OCI-LY3 (cell line): ENCODE results near the gene RNF121.
A peak's percentile ranks its signal among the peaks of the same experiment; 100 is the strongest.

ENCODE experiments used
- H2AFZ ChIP-seq: fragments of 200-600, 300-600 bp; shearing (Covaris generic); 2 replicates; pipeline ENCODE4 v1.6.0; 2014; ENCODE audit warnings: antibody characterized with exemption, low read depth, low read length
- H3K27ac ChIP-seq: fragments of 200-600, 300-600 bp; sonication (generic); 2 replicates; pipeline ENCODE4 v1.5.1; 2014; ENCODE audit warnings: mild to moderate bottlenecking, low read length, moderate library complexity, mixed read lengths
- H3K27me3 ChIP-seq: fragments of 200-600, 300-600 bp; sonication (generic); 2 replicates; pipeline ENCODE4 v1.6.1; 2014; ENCODE audit warnings: low read depth, low read length, mixed read lengths
- H3K36me3 ChIP-seq: fragments of 200-600, 300-600 bp; sonication (generic); replicated peaks from 2 replicates; pipeline ENCODE3; 2014; ENCODE audit warnings: low read depth, low read length, mixed read lengths
- H3K4me1 ChIP-seq: fragments of 300-600, 200-600 bp; sonication (generic); 2 replicates; pipeline ENCODE4 v1.6.1; 2014; ENCODE audit warnings: low read length, mixed read lengths
- H3K4me2 ChIP-seq: fragments of 200-600, 300-600 bp; sonication (generic); 2 replicates; pipeline ENCODE4 v1.6.1; 2014; ENCODE audit warnings: low read length, mixed read lengths
- H3K4me3 ChIP-seq: fragments of 300-600, 200-600 bp; sonication (generic); 2 replicates; pipeline ENCODE4 v1.5.1; 2014; ENCODE audit warnings: antibody characterized with exemption, mild to moderate bottlenecking, low read length, moderate library complexity
- H3K79me2 ChIP-seq: fragments of 300-600, 200-600 bp; shearing (Covaris generic); 2 replicates; pipeline ENCODE4 v1.6.1; 2014; ENCODE audit warnings: mild to moderate bottlenecking, low read length, mixed read lengths
- H3K9ac ChIP-seq: fragments of 300-600, 200-600 bp; shearing (Covaris generic); 2 replicates; pipeline ENCODE4 v1.6.0; 2014; ENCODE audit warnings: mild to moderate bottlenecking, low read length, moderate library complexity
- H3K9me3 ChIP-seq: fragments of 200-600, 300-600 bp; shearing (Covaris generic); 2 replicates; pipeline ENCODE4 v1.6.1; 2014; ENCODE audit warnings: low read length, mixed read lengths; ENCODE audit not compliant: insufficient read depth
- H4K20me1 ChIP-seq: fragments of 200-600, 300-600 bp; sonication (generic); 2 replicates; pipeline ENCODE4 v1.6.1; 2016; ENCODE audit warnings: low read length, mixed read lengths; ENCODE audit not compliant: insufficient read depth
- CTCF ChIP-seq: fragments of 200-600, 300-600 bp; sonication (generic); IDR thresholded peaks from 2 replicates; pipeline ENCODE4 v1.5.1; 2014; ENCODE audit warnings: antibody characterized with exemption, low read length, low read depth
- EZH2phosphoT487 ChIP-seq: fragments of 200-600 bp; shearing (Covaris generic); IDR thresholded peaks from 2 replicates; pipeline ENCODE4 v1.6.1; 2018; ENCODE audit warnings: antibody characterized with exemption, mixed run types, low read depth

The RNF121 gene

DNA sequence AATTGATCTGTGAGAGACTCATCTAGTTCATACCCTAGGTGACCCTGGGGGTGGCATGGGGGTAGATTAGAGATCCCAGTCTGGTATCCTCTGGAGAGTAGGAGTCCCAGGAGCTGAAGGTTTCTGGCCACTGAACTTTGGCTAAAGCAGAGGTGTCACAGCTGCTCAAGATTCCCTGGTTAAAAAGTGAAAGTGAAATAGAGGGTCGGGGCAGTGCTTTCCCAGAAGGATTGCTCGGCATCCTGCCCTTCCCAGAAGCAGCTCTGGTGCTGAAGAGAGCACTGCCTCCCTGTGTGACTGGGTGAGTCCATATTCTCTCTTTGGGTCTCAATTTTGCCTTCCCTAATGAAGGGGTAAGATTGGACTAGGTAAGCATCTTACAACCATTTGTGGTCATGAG is 70.5 kb downstream of the RNF121 start:
- H3K36me3 ChIP-seq = peaks cover 42% of the 10 kb centered on the region
- H3K9me3 ChIP-seq = no peaks in the 10 kb centered on the region
- peak overlapping the region; percentile 65 for H3K27ac ChIP-seq
- peak overlapping the region; percentile 46; the same call in 1 of the 2 replicates for H3K4me3 ChIP-seq
- H2AFZ ChIP-seq = no peak overlapping the region
- no peaks in the 10 kb centered on the region for H3K27me3 ChIP-seq
- H3K79me2 ChIP-seq = no peaks in the 10 kb centered on the region
- peak overlapping the region; percentile 56; the same call in 1 of the 2 replicates for H3K9ac ChIP-seq
- H3K4me1 ChIP-seq = peaks cover 40% of the 10 kb centered on the region
- TF ChIP-seq CTCF (no peak), EZH2phosphoT487 (no peak)
- peak overlapping the region; percentile 67 for H3K4me2 ChIP-seq
- H4K20me1 ChIP-seq = no peaks in the 10 kb centered on the region

DNA sequence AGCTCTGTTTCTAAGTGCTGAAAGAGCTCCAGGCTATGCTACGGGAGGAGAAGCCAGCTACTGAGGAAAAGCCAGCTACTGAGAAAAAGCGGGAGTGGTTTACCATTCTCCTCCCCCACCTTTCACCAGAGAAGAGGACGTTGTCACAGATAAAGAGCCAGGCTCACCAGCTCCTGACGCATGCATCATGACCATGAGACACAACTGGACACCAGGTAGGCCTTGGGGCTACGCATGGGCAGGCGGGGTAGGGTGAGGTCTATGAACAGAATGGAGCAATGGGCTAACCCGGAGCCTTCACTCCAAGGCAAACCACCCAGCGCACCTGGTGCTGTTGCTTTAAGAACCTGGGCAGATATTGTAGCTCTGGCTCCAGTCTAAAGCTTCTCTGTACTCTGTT is 71.0 kb downstream of the RNF121 start:
- H3K9me3 ChIP-seq = no peaks in the 10 kb centered on the region
- H3K4me1 ChIP-seq = peaks cover 36% of the 10 kb centered on the region
- H3K27me3 ChIP-seq = no peaks in the 10 kb centered on the region
- no peaks in the 10 kb centered on the region for H3K79me2 ChIP-seq
- TF ChIP-seq CTCF (no peak), EZH2phosphoT487 (no peak)
- peak overlapping the region; percentile 65; the same call in 1 of the 2 replicates for H3K27ac ChIP-seq
- no peak overlapping the region for H3K4me2 ChIP-seq
- no peak overlapping the region for H3K4me3 ChIP-seq
- peaks cover 41% of the 10 kb centered on the region for H3K36me3 ChIP-seq
- no peaks in the 10 kb centered on the region for H4K20me1 ChIP-seq
- H3K9ac ChIP-seq = no peak overlapping the region
- no peak overlapping the region for H2AFZ ChIP-seq

- TF ChIP-seq EZH2phosphoT487 (no peak), CTCF (no peak)
- H3K4me3 ChIP-seq = no peak overlapping the region
- no peak overlapping the region for H2AFZ ChIP-seq
- H3K9me3 ChIP-seq = no peaks in the 10 kb centered on the region
- no peaks in the 10 kb centered on the region for H3K79me2 ChIP-seq
- peaks cover 31% of the 10 kb centered on the region for H3K4me1 ChIP-seq
- H4K20me1 ChIP-seq = no peaks in the 10 kb centered on the region
- H3K36me3 ChIP-seq = peaks cover 46% of the 10 kb centered on the region
- no peak overlapping the region for H3K9ac ChIP-seq
- no peaks in the 10 kb centered on the region for H3K27me3 ChIP-seq
- H3K4me2 ChIP-seq = no peak overlapping the region
- H3K27ac ChIP-seq = no peak overlapping the region
These were observed 71.5 kb downstream of the RNF121 start for GRCh38 chr11:72000202-72000867.

DNA sequence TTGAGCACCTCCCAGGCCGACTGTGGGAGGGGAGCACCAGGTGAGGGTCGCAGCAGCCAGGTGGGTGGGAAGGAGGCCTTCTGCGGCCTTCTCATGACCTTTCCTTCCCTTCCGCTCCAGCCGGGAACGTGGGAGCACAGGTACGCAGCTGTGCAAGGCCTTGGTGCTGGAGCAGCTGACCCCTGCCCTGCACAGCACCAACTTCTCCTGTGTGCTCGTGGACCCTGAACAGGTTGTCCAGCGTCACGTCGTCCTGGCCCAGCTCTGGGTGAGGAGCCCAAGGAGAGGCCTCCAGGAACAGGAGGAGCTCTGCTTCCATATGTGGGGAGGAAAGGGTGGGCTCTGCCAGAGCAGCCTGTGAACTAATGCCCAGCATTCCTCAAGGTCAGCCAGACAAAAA is 72.4 kb downstream of the RNF121 start:
- H3K79me2 ChIP-seq = no peaks in the 10 kb centered on the region
- H3K4me1 ChIP-seq = peaks cover 24% of the 10 kb centered on the region
- no peaks in the 10 kb centered on the region for H3K27me3 ChIP-seq
- H3K36me3 ChIP-seq = peaks cover 54% of the 10 kb centered on the region
- H3K9ac ChIP-seq = no peak overlapping the region
- no peak for TF ChIP-seq CTCF
- no peak for TF ChIP-seq EZH2phosphoT487
- H3K4me3 ChIP-seq = no peak overlapping the region
- no peaks in the 10 kb centered on the region for H3K9me3 ChIP-seq
- no peak overlapping the region for H3K27ac ChIP-seq
- H4K20me1 ChIP-seq = no peaks in the 10 kb centered on the region
- no peak overlapping the region for H3K4me2 ChIP-seq
- H2AFZ ChIP-seq = no peak overlapping the region
